Measurements from ENCODE around the gene PDE6A.

PDE6A gene

DNA sequence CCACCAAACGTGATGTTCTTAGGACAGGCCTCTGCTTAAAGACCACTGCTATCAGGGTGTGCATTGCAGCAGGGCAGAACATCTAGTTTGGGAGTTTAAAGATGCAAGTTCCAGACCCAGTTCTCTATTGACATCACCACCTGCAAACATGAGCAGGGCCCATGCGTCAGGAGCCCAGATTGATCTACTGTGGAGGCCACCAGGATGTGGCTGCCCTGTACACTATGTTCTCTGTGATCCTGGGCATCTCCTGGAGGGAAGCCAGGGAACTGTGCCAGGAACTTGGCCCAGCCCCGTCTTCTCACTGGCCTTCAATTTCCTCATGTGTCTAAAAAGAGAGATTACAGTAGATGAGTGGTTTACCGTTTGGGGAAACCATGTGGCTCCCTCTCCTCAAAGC is 87.1 kb downstream of the PDE6A start:
- DNase-seq = no peak

DNA sequence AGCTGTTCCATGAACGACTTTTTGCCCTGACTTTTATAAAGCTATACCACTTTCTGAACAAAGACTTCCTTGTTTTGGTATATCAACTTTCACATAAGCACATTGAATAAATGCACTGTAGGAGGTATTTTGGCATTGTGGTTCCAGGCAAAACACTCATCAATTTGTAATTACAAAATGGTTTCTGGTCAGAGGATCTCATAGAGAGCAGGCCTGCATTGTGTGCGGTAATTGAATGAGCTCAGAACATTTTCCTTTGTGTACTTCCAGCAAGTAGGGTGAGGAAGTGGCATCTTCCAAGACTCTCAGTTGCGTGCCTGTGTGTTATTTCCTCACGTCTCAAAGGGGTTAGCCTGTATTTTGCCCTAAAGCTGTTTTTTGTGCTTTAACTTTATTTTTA is 89.2 kb downstream of the PDE6A start:
- no peak for DNase-seq

GRCh38 chr5:149854866-149855265 is 89.7 kb downstream of the PDE6A start:
- DNase-seq = no peak

GRCh38 chr5:149853701-149854100 is 90.9 kb downstream of the PDE6A start:
- no peak for DNase-seq

- no peak for DNase-seq
Measured at GRCh38 chr5:149853331-149853648, 91.3 kb downstream of the PDE6A start.

DNA sequence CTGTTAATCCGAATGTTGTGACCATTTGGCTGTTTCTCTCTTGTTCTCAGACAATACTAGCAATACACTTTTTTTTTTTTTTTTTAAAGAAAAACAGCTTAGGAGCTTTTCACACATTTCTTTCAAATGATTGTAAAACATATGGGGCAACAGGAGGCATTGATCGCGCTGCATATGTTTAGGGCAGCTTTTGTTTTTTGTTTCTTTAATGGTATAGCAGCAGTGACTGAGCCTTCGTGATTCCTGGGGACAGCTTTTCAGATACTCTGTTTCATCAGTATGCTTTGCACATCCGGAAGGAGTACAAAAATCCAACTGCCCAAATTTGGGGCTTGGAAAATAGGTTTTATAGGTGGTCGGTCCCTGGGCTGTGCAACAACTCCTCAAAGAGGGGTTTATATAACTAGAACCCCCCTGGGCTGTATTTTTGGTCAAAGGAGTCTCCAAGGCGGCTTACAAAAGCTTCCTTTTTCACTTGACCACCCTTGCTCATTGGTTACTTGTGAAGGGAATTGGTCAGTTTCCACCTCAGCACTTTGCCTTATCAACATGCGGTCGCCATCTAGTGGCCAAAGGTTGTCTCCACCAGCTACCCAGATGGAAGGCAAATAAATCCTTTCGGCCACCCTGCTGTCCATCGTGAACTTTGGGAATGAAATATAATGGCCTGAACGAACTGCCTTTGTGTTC is 91.8 kb downstream of the PDE6A start:
- no peak for DNase-seq

GRCh38 chr5:149851211-149851610 is 93.4 kb downstream of the PDE6A start:
- no peak for DNase-seq

GRCh38 chr5:149849966-149850910 is 94.4 kb downstream of the PDE6A start:
- DNase-seq = no peak

GRCh38 chr5:149849280-149849965 is 95.2 kb downstream of the PDE6A start:
- no peak for DNase-seq

DNA sequence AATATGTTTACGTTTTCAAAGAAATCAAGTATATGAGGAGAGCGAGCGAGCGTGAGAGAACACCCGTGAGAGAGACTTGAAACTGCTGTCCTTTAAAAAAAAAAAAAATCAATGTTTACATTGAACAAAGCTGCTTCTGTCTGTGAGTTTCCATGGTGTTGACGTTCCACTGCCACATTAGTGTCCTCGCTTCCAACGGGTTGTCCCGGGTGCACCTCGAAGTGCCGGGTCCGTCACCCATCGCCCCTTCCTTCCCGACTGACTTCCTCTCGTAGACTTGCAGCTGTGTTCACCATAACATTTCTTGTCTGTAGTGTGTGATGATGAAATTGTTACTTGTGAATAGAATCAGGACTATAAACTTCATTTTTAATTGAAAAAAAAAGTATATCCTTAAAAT is 97.0 kb downstream of the PDE6A start:
- no peak for DNase-seq

DNA sequence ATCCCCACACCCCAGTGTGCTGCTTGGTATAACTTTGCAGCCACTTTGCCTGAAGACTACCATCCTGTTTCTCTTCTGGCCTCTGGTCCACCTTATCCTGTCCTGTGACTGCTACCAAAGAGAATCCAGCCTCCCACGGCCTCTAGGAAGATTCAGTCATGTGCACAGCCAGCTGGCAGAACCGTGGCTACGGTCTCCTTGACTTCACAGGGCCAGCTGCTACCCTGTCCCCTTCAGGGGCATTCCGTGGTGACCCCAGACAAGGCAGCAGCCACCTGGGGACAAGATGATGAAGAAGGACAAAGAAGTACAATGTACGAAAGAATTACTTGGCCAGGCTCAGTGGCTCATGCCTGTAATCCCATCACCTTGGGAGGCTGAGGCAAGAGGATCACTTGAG is 98.6 kb downstream of the PDE6A start:
- DNase-seq = no peak

- DNase-seq = no peak
Measured at GRCh38 chr5:149845601-149846000, 99.0 kb downstream of the PDE6A start.

GRCh38 chr5:149841851-149842793 is 102.5 kb downstream of the PDE6A start:
- DNase-seq = no peak

- DNase-seq = no peak
Measured at GRCh38 chr5:149840226-149840825, 104.3 kb downstream of the PDE6A start.

- DNase-seq = no peak
Measured at GRCh38 chr5:149839761-149840160, 104.8 kb downstream of the PDE6A start.

GRCh38 chr5:149838881-149839739 is 105.5 kb downstream of the PDE6A start:
- DNase-seq = no peak

GRCh38 chr5:149837680-149838269 is 106.8 kb downstream of the PDE6A start:
- no peak for DNase-seq

DNA sequence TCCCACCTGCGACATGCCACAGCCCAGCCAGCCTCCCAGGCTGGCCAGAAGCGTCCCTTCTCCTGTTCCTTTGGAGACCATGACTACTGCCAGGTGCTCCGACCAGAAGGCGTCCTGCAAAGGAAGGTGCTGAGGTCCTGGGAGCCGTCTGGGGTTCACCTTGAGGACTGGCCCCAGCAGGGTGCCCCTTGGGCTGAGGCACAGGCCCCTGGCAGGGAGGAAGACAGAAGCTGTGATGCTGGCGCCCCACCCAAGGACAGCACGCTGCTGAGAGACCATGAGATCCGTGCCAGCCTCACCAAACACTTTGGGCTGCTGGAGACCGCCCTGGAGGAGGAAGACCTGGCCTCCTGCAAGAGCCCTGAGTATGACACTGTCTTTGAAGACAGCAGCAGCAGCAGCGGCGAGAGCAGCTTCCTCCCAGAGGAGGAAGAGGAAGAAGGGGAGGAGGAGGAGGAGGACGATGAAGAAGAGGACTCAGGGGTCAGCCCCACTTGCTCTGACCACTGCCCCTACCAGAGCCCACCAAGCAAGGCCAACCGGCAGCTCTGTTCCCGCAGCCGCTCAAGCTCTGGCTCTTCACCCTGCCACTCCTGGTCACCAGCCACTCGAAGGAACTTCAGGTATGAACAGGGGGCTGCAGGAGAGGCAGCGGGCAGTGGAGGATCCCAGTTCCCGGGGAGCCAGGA is 108.0 kb downstream of the PDE6A start:
- no peak for DNase-seq

GRCh38 chr5:149834246-149834855 is 110.2 kb downstream of the PDE6A start:
- DNase-seq = no peak

Data from NCI-H1417 treated with DMSO at 0.1 percent for 48 hours (cell line).